Amygdala (tissue), 56 donors: ENCODE results near the gene MAP4K1.

ENCODE experiments used
- DNase-seq, 56 donors: peaks; one replicate each; lab custom pipeline; 2025; lab: John Stamatoyannopoulos, UW

MAP4K1 gene

GRCh38 chr19:38617764-38618589, at the start of gene MAP4K1:
Gene MAP4K1 (minus strand): TSS chr19:38617953. CDS start chr19:38617895, 58 bp downstream.
- DNase-seq = peak in 9 of 56 donors; percentile 7 to 51 (median 19)

GRCh38 chr19:38666663-38667511, 49.1 kb upstream of the MAP4K1 start:
- peak in 2 of 56 donors; percentile 10 to 40 for DNase-seq

GRCh38 chr19:38665950-38666662, 48.4 kb upstream of the MAP4K1 start:
- DNase-seq = no peak

GRCh38 chr19:38665219-38665931, 47.6 kb upstream of the MAP4K1 start:
- no peak for DNase-seq

- DNase-seq = no peak
Observed at GRCh38 chr19:38664503-38665211, 46.9 kb upstream of the MAP4K1 start.

GRCh38 chr19:38663957-38664502, 46.3 kb upstream of the MAP4K1 start:
- DNase-seq = peak in 34 of 56 donors; percentile 9 to 67 (median 40)

- no peak for DNase-seq
Observed at GRCh38 chr19:38663156-38663651, 45.5 kb upstream of the MAP4K1 start.

GRCh38 chr19:38662537-38663155, 44.9 kb upstream of the MAP4K1 start:
- DNase-seq = no peak

- DNase-seq = no peak
Observed at GRCh38 chr19:38661996-38662395, 44.2 kb upstream of the MAP4K1 start.

- DNase-seq = no peak
Observed at GRCh38 chr19:38661136-38661535, 43.4 kb upstream of the MAP4K1 start.

GRCh38 chr19:38660724-38661123, 43.0 kb upstream of the MAP4K1 start:
- DNase-seq = no peak

GRCh38 chr19:38658462-38659306, 40.9 kb upstream of the MAP4K1 start:
- DNase-seq = peak in 1 of 56 donors; percentile 11

GRCh38 chr19:38657633-38658222, 40.0 kb upstream of the MAP4K1 start:
- DNase-seq = no peak

- peak in 14 of 56 donors; percentile 10 to 73 (median 32) for DNase-seq
Observed at GRCh38 chr19:38656171-38656981, 38.6 kb upstream of the MAP4K1 start.

GRCh38 chr19:38655148-38655824, 37.5 kb upstream of the MAP4K1 start:
- no peak for DNase-seq

GRCh38 chr19:38654628-38655055, 36.9 kb upstream of the MAP4K1 start:
- no peak for DNase-seq
